GM10248 (cell line): ENCODE measurements around the gene COG4.

ENCODE experiments used
- CTCF ChIA-PET: fragments of 300-600 bp; sonication (Branson Sonifier 250); formaldehyde crosslinking; extraction: SDS; loops from one replicate; lab custom pipeline; 2021; ENCODE audit warnings: antibody characterized with exemption; lab: Yijun Ruan, JAX
- POLR2A ChIA-PET: fragments of 350-650 bp; sonication (Branson Sonifier 250); formaldehyde crosslinking; extraction: SDS; loops from one replicate; lab custom pipeline; 2020; ENCODE audit warnings: antibody characterized with exemption; lab: Yijun Ruan, JAX
- DNase-seq: peaks from one replicate; pipeline ENCODE4 v3.0.0; 2012; ENCODE audit errors: extremely low spot score
- TF ChIP-seq, protein P1 (sequence below): IDR thresholded peaks from 2 replicates; pipeline ENCODE4 v1.5.1; 2012; ENCODE audit warnings: mild to moderate bottlenecking, low read depth; ENCODE audit errors: extremely low read depth, missing control alignments, control extremely low read depth

The COG4 gene

DNA sequence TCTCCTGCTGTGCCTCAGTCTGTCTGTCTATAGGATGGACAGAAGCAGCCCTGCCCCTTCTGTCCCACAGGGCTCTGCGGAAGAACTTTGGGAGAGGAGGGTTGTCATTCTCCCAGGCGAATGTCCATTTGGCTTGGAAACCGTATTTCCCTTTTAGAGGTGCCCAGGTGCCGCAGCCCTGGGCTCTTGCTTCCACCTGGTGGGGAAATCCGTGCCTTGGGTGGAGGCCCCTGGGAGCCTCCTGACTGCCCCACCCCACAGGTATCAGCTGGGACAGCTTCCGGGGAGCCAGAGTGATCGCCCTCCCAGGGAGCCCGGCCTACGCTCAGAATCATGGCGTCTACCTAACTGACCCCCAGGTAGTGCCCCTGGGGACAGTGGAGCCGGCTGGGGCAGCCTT, 56.2 kb downstream of the COG4 start:
- TF ChIP-seq, protein P1, sequence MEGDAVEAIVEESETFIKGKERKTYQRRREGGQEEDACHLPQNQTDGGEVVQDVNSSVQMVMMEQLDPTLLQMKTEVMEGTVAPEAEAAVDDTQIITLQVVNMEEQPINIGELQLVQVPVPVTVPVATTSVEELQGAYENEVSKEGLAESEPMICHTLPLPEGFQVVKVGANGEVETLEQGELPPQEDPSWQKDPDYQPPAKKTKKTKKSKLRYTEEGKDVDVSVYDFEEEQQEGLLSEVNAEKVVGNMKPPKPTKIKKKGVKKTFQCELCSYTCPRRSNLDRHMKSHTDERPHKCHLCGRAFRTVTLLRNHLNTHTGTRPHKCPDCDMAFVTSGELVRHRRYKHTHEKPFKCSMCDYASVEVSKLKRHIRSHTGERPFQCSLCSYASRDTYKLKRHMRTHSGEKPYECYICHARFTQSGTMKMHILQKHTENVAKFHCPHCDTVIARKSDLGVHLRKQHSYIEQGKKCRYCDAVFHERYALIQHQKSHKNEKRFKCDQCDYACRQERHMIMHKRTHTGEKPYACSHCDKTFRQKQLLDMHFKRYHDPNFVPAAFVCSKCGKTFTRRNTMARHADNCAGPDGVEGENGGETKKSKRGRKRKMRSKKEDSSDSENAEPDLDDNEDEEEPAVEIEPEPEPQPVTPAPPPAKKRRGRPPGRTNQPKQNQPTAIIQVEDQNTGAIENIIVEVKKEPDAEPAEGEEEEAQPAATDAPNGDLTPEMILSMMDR, result no peak
- POLR2A ChIA-PET, result no interaction called here
- DNase-seq, result no peak
- CTCF ChIA-PET, result interaction anchor here (1.3 to 2.8 kb wide), 2 partner anchors 12 to 73 kb away, joined by 3 to 11 read pairs; no protein-coding TSS in a partner anchor

DNA sequence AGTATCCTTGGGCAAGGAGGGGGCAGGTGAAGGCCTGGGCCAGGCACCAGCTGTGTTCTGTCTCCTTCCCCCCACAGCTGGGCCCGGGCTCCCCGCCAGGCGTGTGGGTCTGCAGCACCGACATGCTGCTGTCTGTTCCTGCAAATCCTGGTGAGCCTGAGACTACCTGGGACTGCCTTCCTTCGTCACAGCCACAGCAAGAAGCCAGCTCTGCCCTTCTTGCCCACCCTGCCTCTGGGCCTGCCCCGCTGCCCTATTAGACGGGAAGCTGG, 56.6 kb downstream of the COG4 start:
- TF ChIP-seq, protein P1, result no peak
- ChIA-PET POLR2A (no interaction called here), CTCF (interaction anchor here (1.3 to 2.8 kb wide), 2 partner anchors 12 to 72 kb away, joined by 3 to 11 read pairs; no protein-coding TSS in a partner anchor)
- no peak for DNase-seq

DNA sequence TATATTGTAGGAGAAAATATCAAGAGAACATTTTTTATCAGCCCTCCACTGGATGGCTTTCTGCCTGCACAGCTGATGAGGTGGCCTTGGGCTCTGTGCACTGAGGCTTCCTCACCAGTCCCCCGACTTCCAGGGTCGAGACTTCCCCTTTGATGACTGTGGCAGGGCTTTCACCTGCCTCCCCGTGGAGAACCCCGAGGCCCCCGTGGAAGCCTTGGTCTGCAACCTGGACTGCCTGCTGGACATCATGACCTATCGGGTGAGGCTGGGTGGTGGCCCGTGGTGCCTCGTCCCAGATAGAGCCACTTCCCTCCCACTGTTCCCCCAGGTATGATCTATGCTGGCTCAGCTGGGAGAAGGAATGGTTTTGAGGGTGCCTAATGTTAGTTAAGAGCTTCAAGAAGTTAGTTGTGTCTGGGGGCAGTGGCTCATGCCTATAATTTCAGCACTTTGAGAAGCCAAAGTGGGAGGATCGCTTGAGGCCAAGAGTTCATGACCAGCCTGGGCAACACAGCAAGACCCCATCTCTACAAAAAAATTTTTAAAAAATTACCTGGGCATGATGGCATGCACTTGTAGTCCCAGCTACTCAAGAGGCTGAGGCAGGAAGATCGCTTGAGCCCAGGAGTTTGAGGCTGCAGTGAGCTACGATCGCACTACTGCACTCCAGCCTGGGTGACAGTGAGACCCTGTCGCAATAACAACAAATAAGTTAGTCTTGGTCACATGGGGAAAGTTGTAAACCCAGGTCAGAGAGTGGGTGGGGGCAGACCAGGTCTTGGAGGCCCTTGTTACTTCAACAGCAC, 57.2 kb downstream of the COG4 start:
- DNase-seq, result no peak
- POLR2A ChIA-PET, result no interaction called here
- CTCF ChIA-PET, result interaction anchor here (1.3 to 2.8 kb wide), 2 partner anchors 12 to 72 kb away, joined by 3 to 11 read pairs; no protein-coding TSS in a partner anchor
- TF ChIP-seq, protein P1, result no peak

DNA sequence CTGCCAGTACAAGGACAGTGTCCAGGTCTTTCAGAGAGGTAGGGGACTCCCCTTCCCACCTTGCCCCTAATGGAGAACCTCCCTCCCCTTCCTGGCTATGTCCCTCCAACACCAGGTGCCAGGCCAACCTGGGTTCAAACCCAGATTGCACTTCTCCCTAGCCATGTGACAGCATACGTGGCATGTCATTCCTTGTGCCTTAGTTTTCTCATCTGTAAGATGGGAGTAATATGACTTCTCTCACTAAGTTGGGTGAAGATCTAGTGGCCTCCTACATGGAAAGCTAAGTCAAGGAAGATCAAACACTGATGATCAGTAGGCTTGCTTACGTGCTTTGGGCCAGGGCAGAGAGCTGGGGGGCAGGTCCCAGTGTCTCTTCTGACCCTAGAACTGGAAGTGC, 60.1 kb downstream of the COG4 start:
- TF ChIP-seq, protein P1, result no peak
- POLR2A ChIA-PET, result no interaction called here
- CTCF ChIA-PET, result interaction anchor here (1.2 to 1.5 kb wide), 3 partner anchors 10 to 68 kb away, joined by 3 to 4 read pairs (median 4); no protein-coding TSS in a partner anchor

DNA sequence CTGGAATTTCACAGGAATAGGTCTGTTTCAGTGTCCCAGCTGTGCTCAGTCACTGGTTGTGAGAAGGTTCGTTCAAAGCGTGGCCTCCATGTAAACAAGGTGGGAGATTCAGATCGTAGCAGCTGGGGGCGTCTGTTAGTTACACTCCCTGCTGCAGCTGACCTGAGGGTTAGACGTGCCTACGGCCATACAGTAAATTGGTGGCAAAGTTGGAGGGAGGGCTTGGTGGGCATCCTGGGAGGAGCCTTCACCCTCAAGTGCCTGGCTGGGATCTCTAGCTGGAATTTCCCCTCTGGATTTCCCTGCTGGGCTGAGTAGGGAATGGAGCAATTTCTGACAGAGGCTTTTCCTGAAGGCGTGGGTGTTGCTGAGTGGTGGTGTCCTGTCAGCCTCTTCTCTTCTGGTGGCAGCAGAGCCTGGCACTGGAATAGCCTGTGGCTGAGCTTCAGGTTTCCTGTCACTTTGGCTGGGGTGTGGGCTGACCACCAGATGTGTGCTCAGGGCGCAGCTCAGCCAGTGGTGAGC, 62.6 kb downstream of the COG4 start:
- ChIA-PET POLR2A (no interaction called here), CTCF (interaction anchor here (0.7 to 1.6 kb wide), 4 partner anchors 13 to 81 kb away, joined by 3 to 4 read pairs (median 3); no protein-coding TSS in a partner anchor)
- TF ChIP-seq, protein P1, result no peak
- DNase-seq, result no peak

More for the DNA sequence above, 60.1 kb downstream of the COG4 start:
- no peak for DNase-seq

DNA sequence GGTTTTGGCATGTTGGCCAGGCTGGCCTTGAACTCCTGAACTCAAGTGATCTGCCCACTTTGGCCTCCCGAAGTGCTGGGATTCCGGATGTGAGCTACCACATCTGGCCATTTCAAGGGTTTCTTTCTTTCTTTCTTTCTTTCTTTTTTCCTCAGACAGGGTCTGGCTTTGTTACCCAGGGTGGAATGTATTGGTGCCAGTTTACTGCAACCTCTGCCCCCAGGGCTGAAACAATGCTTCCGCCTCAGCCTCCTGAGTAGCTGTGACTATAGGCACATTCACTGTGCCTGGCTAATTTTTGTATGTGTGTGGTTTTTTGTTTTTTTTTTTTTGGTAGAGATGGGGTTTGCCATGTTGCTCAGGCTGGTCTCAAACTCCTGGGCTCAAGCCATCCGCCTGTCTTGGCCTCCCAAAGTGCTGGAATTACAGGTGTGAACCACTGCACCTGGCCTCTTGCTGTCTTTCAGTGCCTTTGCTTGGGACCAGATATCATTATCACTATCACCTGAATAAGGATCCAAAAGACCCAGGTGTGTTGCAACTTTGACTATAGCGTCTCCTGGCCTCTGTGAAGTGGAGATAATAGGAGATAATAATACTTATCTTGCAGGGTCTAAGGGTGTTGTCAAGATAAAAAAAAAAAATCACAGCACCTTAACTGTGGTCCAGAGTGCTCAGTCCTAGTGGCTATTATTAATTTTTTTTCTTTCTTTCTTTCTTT, 65.7 kb downstream of the COG4 start:
- ChIA-PET CTCF (no interaction called here), POLR2A (no interaction called here)
- TF ChIP-seq, protein P1, result no peak
- DNase-seq, result no peak
